ENCODE data around the gene LZTS2. TPM values are rescaled to one million over a fixed set of nuclear protein-coding genes. Genes with fewer than 3 reads are reported as not detected.
A peak's percentile ranks its signal among the peaks of the same experiment; 100 is the strongest.

Gene LZTS2
- total and polyA plus RNA-seq, 10 of the 15 experiments (the other 5 are each of a cell fraction or from before 2014, with no cell fraction given) = 0.08 to 13.4 (median 7.2) TPM

DNA sequence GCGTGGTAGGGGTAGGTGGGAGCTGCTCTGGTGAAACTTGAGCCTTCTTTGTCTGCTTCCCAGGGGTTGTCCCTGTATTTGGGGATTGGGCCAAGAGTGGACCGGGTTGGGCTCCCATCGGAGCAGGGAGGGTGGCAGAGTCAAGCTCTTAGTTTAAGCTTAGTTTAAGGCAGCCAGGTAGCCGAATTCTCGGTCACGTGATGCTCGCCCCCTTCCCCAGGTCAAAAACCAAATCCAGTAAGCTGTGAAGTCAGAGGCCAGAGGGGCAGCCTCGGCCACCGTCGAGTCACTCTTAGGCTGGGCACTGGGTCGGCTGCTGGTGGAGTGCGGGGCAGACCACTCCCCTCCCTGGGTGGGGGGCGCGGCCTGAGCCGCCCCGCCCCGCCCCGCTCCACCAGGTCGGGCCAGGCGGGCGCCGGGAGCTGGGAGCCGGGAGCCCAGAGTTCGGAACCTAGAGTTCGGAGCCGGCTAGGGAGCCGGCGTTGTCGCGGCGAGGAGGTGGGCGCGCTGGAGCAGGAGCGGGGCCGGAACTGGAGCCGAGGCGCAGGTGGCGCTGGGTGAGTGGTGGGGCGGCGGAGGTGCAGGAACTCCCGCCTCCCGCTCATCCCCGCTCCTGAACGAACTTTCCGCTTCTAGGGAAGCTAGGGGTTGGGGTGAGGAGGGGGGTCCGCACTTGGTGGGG lies 2.8 kb upstream of the LZTS2 start (continued):
- TF ChIP-seq, protein P1, sequence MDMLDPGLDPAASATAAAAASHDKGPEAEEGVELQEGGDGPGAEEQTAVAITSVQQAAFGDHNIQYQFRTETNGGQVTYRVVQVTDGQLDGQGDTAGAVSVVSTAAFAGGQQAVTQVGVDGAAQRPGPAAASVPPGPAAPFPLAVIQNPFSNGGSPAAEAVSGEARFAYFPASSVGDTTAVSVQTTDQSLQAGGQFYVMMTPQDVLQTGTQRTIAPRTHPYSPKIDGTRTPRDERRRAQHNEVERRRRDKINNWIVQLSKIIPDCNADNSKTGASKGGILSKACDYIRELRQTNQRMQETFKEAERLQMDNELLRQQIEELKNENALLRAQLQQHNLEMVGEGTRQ (IDR thresholded peaks at IDR 0.05; ENCODE audit: borderline replicate concordance, low read depth, low read length) = peak; percentile 54
- no peak for TF ChIP-seq SREBF2 (IDR thresholded peaks at IDR 0.05; ENCODE audit: low read length)
- TF ChIP-seq, protein P2, sequence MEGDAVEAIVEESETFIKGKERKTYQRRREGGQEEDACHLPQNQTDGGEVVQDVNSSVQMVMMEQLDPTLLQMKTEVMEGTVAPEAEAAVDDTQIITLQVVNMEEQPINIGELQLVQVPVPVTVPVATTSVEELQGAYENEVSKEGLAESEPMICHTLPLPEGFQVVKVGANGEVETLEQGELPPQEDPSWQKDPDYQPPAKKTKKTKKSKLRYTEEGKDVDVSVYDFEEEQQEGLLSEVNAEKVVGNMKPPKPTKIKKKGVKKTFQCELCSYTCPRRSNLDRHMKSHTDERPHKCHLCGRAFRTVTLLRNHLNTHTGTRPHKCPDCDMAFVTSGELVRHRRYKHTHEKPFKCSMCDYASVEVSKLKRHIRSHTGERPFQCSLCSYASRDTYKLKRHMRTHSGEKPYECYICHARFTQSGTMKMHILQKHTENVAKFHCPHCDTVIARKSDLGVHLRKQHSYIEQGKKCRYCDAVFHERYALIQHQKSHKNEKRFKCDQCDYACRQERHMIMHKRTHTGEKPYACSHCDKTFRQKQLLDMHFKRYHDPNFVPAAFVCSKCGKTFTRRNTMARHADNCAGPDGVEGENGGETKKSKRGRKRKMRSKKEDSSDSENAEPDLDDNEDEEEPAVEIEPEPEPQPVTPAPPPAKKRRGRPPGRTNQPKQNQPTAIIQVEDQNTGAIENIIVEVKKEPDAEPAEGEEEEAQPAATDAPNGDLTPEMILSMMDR (IDR thresholded peaks at IDR 0.05 in 2 of 3, conservative IDR thresholded peaks at IDR 0.05 in 1 of 3; ENCODE audit: control insufficient read depth in 2 of 3, extremely low read depth in 1 of 3, insufficient read depth in 1 of 3, low read depth in 3 of 3, low read length in 3 of 3) = peak in 1 of 3 experiments; percentile 1; a peak in 1 of 6 replicates
- TF ChIP-seq MYC (IDR thresholded peaks at IDR 0.05; ENCODE audit: insufficient read depth, insufficient read length, insufficient replicate concordance, low read length, severe bottlenecking) = peak; percentile 38
- peak; percentile 69 for TF ChIP-seq SMARCA5 (IDR thresholded peaks at IDR 0.05)
- TF ChIP-seq, protein P3, sequence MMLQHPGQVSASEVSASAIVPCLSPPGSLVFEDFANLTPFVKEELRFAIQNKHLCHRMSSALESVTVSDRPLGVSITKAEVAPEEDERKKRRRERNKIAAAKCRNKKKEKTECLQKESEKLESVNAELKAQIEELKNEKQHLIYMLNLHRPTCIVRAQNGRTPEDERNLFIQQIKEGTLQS (IDR thresholded peaks at IDR 0.05; ENCODE audit: borderline replicate concordance, extremely low read depth, low read depth, low read length) = 0 out of 2 replicates have a peak, but pooled peaks have one; percentile 37
- peak; percentile 11 for TF ChIP-seq LARP7 (IDR thresholded peaks at IDR 0.05)
- TF ChIP-seq RAD51 (IDR thresholded peaks at IDR 0.05) = peak; percentile 95
- no peak for TF ChIP-seq SUPT20H (IDR thresholded peaks at IDR 0.05; ENCODE audit: borderline replicate concordance, control insufficient read depth, low read depth, low read length)
- TF ChIP-seq SIN3A (IDR thresholded peaks at IDR 0.05; ENCODE audit: low read depth, low read length) = peak; percentile 23; the same call in 1 of the 2 replicates
- TF ChIP-seq, protein P4, sequence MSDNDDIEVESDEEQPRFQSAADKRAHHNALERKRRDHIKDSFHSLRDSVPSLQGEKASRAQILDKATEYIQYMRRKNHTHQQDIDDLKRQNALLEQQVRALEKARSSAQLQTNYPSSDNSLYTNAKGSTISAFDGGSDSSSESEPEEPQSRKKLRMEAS (IDR thresholded peaks at IDR 0.05; ENCODE audit: low read depth, low read length) = no peak; the same call in 1 of the 2 replicates
- TF ChIP-seq, protein P5, sequence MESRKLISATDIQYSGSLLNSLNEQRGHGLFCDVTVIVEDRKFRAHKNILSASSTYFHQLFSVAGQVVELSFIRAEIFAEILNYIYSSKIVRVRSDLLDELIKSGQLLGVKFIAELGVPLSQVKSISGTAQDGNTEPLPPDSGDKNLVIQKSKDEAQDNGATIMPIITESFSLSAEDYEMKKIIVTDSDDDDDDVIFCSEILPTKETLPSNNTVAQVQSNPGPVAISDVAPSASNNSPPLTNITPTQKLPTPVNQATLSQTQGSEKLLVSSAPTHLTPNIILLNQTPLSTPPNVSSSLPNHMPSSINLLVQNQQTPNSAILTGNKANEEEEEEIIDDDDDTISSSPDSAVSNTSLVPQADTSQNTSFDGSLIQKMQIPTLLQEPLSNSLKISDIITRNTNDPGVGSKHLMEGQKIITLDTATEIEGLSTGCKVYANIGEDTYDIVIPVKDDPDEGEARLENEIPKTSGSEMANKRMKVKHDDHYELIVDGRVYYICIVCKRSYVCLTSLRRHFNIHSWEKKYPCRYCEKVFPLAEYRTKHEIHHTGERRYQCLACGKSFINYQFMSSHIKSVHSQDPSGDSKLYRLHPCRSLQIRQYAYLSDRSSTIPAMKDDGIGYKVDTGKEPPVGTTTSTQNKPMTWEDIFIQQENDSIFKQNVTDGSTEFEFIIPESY (IDR thresholded peaks at IDR 0.05) = no peak
- peak; percentile 9; the same call in 1 of the 2 replicates for TF ChIP-seq PML (IDR thresholded peaks at IDR 0.05; ENCODE audit: low read length)
- TF ChIP-seq, protein P6, sequence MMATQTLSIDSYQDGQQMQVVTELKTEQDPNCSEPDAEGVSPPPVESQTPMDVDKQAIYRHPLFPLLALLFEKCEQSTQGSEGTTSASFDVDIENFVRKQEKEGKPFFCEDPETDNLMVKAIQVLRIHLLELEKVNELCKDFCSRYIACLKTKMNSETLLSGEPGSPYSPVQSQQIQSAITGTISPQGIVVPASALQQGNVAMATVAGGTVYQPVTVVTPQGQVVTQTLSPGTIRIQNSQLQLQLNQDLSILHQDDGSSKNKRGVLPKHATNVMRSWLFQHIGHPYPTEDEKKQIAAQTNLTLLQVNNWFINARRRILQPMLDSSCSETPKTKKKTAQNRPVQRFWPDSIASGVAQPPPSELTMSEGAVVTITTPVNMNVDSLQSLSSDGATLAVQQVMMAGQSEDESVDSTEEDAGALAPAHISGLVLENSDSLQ (IDR thresholded peaks at IDR 0.05) = no peak
- no peak for TF ChIP-seq ZNF207 (IDR thresholded peaks at IDR 0.05; ENCODE audit: borderline replicate concordance)
- peak; percentile 23; the same call in 1 of the 2 replicates for TF ChIP-seq DPF2 (IDR thresholded peaks at IDR 0.05)
- TF ChIP-seq POLR2A (IDR thresholded peaks at IDR 0.05; ENCODE audit: low read depth, low read length) = peak; percentile 3; the same call in 1 of the 2 replicates
- 0 out of 2 replicates have a peak, but pooled peaks have one; percentile 12 for TF ChIP-seq YY1 (IDR thresholded peaks at IDR 0.05; ENCODE audit: low read depth, low read length)
- no peak for TF ChIP-seq RB1 (IDR thresholded peaks at IDR 0.05; ENCODE audit: borderline replicate concordance)
- no peak for TF ChIP-seq CBX5 (IDR thresholded peaks at IDR 0.05; ENCODE audit: low read depth)
